T-cell (primary cell): ENCODE data around the gene PPM1G. TPM values are rescaled to one million over a fixed set of nuclear protein-coding genes. Genes with fewer than 3 reads are reported as not detected.
A peak's percentile ranks its signal among the peaks of the same experiment; 100 is the strongest.

ENCODE experiments used
- ATAC-seq, 4 experiments: fragments of 200-7000 bp in 3 of 4; fragments of 150-1000 bp in 1 of 4; cut with Tn5 transposase; replicated peaks in 1 of 4; 1 replicate in 3 of 4; 2 replicates in 1 of 4; pipeline ENCODE4 v1.10.0; 2021; ENCODE audit warnings: moderate library complexity in 3 of 4, mild to moderate bottlenecking in 2 of 4, moderate number of reproducible peaks in 1 of 4
- CTCF ChIA-PET, 2 donors: fragments of 300-600 bp; sonication (Branson Sonifier 250); formaldehyde crosslinking; loops; one replicate each; lab custom pipeline; 2022; ENCODE audit warnings: antibody characterized with exemption in 2 of 2; lab: Charles Lee
- POLR2A ChIA-PET, 2 donors: fragments of 300-600 bp; sonication (Branson Sonifier 250); formaldehyde crosslinking; loops; one replicate each; lab custom pipeline; 2022; ENCODE audit warnings: antibody characterized with exemption in 2 of 2; lab: Charles Lee
- DNase-seq, 35 experiments: peaks; one replicate each; pipeline versions ENCODE4 v3.0.0 to v3.0.0-alpha.2; 2013 to 2023
- H3K27ac ChIP-seq: one replicate; pipeline ENCODE4 v1.5.1; 2013; ENCODE audit warnings: low read length
- H3K27me3 ChIP-seq, 2 experiments: replicated peaks in 1 of 2; 1 replicate in 1 of 2; 2 replicates in 1 of 2; pipeline versions ENCODE4 v1.6.1 to v1.7.0; 2013; ENCODE audit warnings: low read length in 1 of 2, mixed read lengths in 1 of 2; ENCODE audit not compliant: control insufficient read depth in 2 of 2, insufficient read depth in 2 of 2; ENCODE audit errors: extremely low read depth in 1 of 2
- H3K36me3 ChIP-seq, 2 donors: 1 replicate in 1 of 2; 2 replicates in 1 of 2; pipeline versions ENCODE4 v1.6.1 to v1.7.0; 2013; ENCODE audit warnings: low read length in 1 of 2; ENCODE audit not compliant: control insufficient read depth in 2 of 2, insufficient read depth in 1 of 2; ENCODE audit errors: extremely low read depth in 1 of 2
- H3K4me1 ChIP-seq, 2 experiments: 1 replicate in 1 of 2; 2 replicates in 1 of 2; pipeline versions ENCODE4 v1.6.1 to v1.7.0; 2013; ENCODE audit warnings: low read length in 2 of 2, mixed read lengths in 1 of 2; ENCODE audit not compliant: insufficient read depth in 2 of 2, control insufficient read depth in 1 of 2; ENCODE audit errors: extremely low read depth in 1 of 2
- H3K4me3 ChIP-seq, 2 donors: 1 replicate in 1 of 2; 2 replicates in 1 of 2; pipeline versions ENCODE4 v1.5.1 to v1.7.0; 2013; ENCODE audit warnings: mild to moderate bottlenecking in 2 of 2, low read length in 1 of 2, moderate library complexity in 1 of 2; ENCODE audit not compliant: control insufficient read depth in 1 of 2; ENCODE audit errors: extremely low read depth in 1 of 2
- H3K9me3 ChIP-seq: 2 replicates; pipeline ENCODE4 v1.7.0; 2013
- H3K27ac Mint-ChIP-seq, 2 donors: one replicate each; pipeline ENCODE4 v1.8.0; 2020 to 2021; ENCODE audit warnings: mild to moderate bottlenecking in 2 of 2, mixed read lengths in 2 of 2
- H3K27me3 Mint-ChIP-seq, 2 donors: one replicate each; pipeline ENCODE4 v1.8.0; 2021 to 2022; ENCODE audit warnings: mixed read lengths in 2 of 2
- H3K36me3 Mint-ChIP-seq: one replicate; pipeline ENCODE4 v1.8.0; 2021; ENCODE audit warnings: mixed read lengths
- H3K4me1 Mint-ChIP-seq, 3 donors: one replicate each; pipeline ENCODE4 v1.8.0; 2020 to 2022; ENCODE audit warnings: mixed read lengths in 3 of 3, mild to moderate bottlenecking in 1 of 3
- H3K4me3 Mint-ChIP-seq, 3 donors: one replicate each; pipeline ENCODE4 v1.8.0; 2020 to 2022; ENCODE audit warnings: mild to moderate bottlenecking in 3 of 3, mixed read lengths in 3 of 3, moderate library complexity in 3 of 3
- H3K9me3 Mint-ChIP-seq, 3 donors: one replicate each; pipeline ENCODE4 v1.8.0; 2020 to 2022; ENCODE audit warnings: mixed read lengths in 3 of 3
- WGBS: methylation state at CpG from one replicate; pipeline ENCODE4 v1.1.5; 2013; ENCODE audit warnings: missing lambda C conversion rate; ENCODE audit not compliant: insufficient coverage; 5-methylcytosine and 5-hydroxymethylcytosine counted together
- total RNA-seq, 35 experiments: library from RNA in 6 of 35; stranded (reverse) in 6 of 35; fragments of 120-200 nt in 1 of 35; gene quantifications; one replicate each; pipeline versions ENCODE4 v1.2.1 to v1.2.4 and lab custom pipeline; 2013 to 2026

PPM1G gene
- total RNA-seq, 5 donors from 2014 or later (not counting 1 experiment from before 2014, with no cell fraction given), result 40.9 to 65.9 (median 62.4) TPM

DNA sequence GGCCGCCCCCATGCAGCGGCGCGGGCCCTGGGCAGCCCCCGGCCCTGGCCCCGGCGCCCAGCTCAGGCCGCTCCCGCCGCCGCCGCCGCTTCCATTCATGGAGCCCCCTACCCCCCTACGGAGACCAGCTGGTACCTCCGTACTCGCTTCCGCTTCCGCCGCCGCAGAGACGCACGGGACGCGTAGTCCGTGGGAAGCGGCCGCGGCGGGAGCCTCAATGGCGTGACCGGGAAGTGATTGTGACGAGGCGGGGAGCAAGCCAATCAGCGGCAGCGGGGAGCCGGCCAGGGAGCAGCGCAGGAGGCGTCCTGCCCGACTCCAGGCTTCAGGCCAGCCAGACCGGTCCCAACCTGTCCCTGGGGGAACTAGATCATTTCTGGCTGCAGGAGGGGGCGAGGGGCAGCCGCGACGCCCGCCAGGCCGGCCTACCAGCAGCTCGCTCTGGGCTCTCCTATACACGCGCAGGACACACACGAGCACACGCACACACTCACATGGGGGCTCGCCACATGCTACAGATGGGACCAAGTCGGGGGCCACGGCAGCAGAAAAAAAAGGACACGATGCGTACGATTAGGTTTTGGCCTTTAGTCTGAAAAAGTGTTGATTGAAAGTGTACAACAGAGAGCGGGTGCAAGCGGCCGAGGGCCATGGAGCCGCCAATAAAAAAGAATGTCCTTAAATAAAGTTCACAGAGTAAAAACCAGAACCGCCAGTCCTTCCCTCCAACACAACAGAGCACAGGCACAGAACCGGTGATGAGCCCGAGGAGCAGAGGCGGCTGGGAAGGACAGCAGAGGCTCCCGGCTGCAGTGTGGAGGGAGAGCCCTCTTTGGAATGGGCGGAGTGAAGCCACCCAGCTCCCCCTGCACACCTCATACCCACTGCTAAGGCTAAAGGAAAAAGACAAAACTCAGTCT, 28.5 kb downstream of the PPM1G start, which contains the start of gene ZNF513:
Gene ZNF513 (minus strand): TSS at position 109 of the 920 bp plus-strand sequence. CDS start 208 bp downstream, outside the sequence.
- H3K36me3 ChIP-seq, result peaks cover 29 to 55% of the 10 kb centered on the region in 2 donors
- POLR2A ChIA-PET, result interaction anchor here in 1 of 2 donors (0.9 kb wide), 1 partner anchor 29 kb away, joined by 3 read pairs; no protein-coding TSS in a partner anchor
- ATAC-seq, result peak; percentile 93 to 97 (median 96)
- Mint-ChIP-seq H3K27me3 (no peaks in the 10 kb centered on the region), H3K27ac (peak within 1 kb of the TSS; percentile 88 to 94), H3K36me3 (peaks cover 44% of the 10 kb centered on the region), H3K4me3 (peak within 1 kb of the TSS; percentile 85 to 87 (median 87)), H3K9me3 (no peaks in the 10 kb centered on the region), H3K4me1 (peaks cover 23 to 34% (median 32%) of the 10 kb centered on the region in 3 donors)
- peak within 1 kb of the TSS; percentile 68 to 78 for H3K4me3 ChIP-seq
- H3K27ac ChIP-seq, result peak within 1 kb of the TSS; percentile 90
- no peaks in the 10 kb centered on the region for H3K27me3 ChIP-seq
- 10% methylated on average over 51 of the region's 67 CpGs for WGBS
- no peaks in the 10 kb centered on the region for H3K9me3 ChIP-seq
- H3K4me1 ChIP-seq, result peaks cover 8 to 18% of the 10 kb centered on the region in 2 experiments
- CTCF ChIA-PET, result interaction anchor here in 1 of 2 donors (1.4 kb wide), 2 partner anchors 11 to 29 kb away, joined by 3 to 5 read pairs; partner anchors contain the start of gene PPM1G
- peak; percentile 62 to 92 (median 82) for DNase-seq

DNA sequence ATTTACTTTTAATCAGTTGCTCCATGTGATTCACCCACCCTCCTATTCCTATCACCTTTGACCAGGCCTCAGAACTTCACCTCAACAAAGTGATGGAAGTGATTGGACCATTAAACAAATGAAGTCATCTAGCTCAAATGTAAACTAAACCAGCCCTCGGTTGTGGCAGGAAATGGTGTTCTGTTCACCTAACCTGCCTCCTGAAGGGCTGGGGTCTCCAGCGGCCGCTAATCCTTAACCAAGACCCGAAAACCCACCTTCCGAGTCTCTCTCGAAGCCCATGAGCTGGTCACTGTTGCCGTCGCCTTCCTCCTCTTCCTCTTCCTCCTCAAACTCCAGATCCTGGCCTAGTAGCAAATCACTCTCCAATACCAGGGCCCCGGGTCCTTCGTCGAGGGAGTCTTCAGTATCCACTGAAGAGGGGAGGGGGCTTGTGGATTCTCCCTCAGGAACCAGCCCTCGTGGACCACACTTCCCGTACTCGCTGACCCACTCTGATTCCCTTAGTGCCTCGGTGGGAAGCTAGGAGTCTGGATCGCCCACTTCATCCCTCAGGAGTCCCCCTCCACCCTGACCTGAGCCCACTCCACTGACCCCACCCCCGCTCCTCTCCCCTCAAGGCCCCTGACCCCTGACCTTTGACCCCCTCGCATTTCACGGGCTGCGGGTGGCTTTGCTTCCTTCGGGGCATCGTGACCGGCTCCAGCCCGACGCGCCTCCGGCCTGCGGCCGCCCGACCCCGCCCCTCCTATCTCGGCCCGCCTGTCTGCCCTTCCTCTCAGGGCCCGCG, 29.4 kb downstream of the PPM1G start:
- peak overlapping the region; percentile 85 to 87 (median 87) for H3K4me3 Mint-ChIP-seq
- CTCF ChIA-PET, result interaction anchor here in 1 of 2 donors (0.5 to 1.4 kb wide), 4 partner anchors 10 to 60 kb away, joined by 3 to 5 read pairs (median 4); partner anchors contain the start of gene PPM1G
- H3K4me3 ChIP-seq, result peak overlapping the region; percentile 68 to 78
- peak in 13 of 35 experiments; percentile 6 to 44 (median 28) for DNase-seq
- peak overlapping the region; percentile 88 to 94 for H3K27ac Mint-ChIP-seq
- peak; percentile 20 to 40 (median 34) for ATAC-seq
- H3K9me3 ChIP-seq, result no peaks in the 10 kb centered on the region
- H3K4me1 ChIP-seq, result peaks cover 8 to 18% of the 10 kb centered on the region in 2 experiments
- H3K9me3 Mint-ChIP-seq, result no peaks in the 10 kb centered on the region
- POLR2A ChIA-PET, result interaction anchor here (0.6 to 1.2 kb wide), 4 partner anchors 11 to 58 kb away, joined by 3 to 4 read pairs (median 4); no protein-coding TSS in a partner anchor
- peaks cover 36 to 55% of the 10 kb centered on the region in 2 donors for H3K36me3 ChIP-seq
- peaks cover 41% of the 10 kb centered on the region for H3K36me3 Mint-ChIP-seq
- no peaks in the 10 kb centered on the region for H3K27me3 Mint-ChIP-seq
- peak overlapping the region; percentile 81 for H3K27ac ChIP-seq
- 1% methylated on average over 24 of the region's 35 CpGs for WGBS
- H3K27me3 ChIP-seq, result no peaks in the 10 kb centered on the region
- H3K4me1 Mint-ChIP-seq, result peaks cover 24 to 34% (median 32%) of the 10 kb centered on the region in 3 donors

DNA sequence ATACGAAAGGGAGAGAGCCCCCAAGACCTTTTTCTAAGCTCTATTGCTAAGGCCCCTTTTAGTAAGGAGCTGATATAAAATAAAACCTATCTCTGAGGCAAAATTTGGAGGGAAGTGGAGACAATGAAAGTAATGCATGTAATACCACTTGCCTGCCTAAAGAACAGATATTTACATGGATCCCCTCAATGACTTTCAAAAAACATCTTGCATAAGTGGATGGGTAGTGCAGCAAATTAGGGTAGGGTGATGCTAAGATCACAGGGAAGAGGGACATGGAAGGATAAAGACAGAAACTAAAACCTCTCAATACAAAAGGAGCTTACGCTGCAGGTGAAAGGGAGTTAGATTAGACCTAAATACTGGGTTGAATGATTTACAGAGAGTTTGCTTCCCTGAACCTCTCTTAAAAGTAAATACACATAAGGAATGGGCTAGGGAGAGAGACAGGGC, 30.0 kb downstream of the PPM1G start:
- peaks cover 27 to 37% (median 34%) of the 10 kb centered on the region in 3 donors for H3K4me1 Mint-ChIP-seq
- Histone ChIP-seq H3K4me3 (peak overlapping the region in 1 of 2 donors; percentile 78), H3K27ac (peak overlapping the region; percentile 81), H3K36me3 (peaks cover 39 to 55% of the 10 kb centered on the region in 2 donors), H3K4me1 (peaks cover 8 to 18% of the 10 kb centered on the region in 2 experiments), H3K9me3 (no peaks in the 10 kb centered on the region), H3K27me3 (no peaks in the 10 kb centered on the region)
- H3K27ac Mint-ChIP-seq, result peak overlapping the region; percentile 88 to 94
- no peaks in the 10 kb centered on the region for H3K27me3 Mint-ChIP-seq
- H3K36me3 Mint-ChIP-seq, result peaks cover 42% of the 10 kb centered on the region
- CTCF ChIA-PET, result interaction anchor here in 1 of 2 donors (0.5 to 1.4 kb wide), 4 partner anchors 10 to 60 kb away, joined by 3 to 5 read pairs (median 4); partner anchors contain the start of gene PPM1G
- no peak for ATAC-seq
- H3K9me3 Mint-ChIP-seq, result no peaks in the 10 kb centered on the region
- DNase-seq, result no peak
- POLR2A ChIA-PET, result interaction anchor here (0.6 to 1.2 kb wide), 3 partner anchors 10 to 57 kb away, joined by 3 to 4 read pairs (median 4); no protein-coding TSS in a partner anchor
- peak overlapping the region; percentile 85 to 87 (median 87) for H3K4me3 Mint-ChIP-seq
- no CpG with 5 or more reads among the region's 2 CpGs for WGBS

GRCh38 chr2:27378809-27379290, 30.5 kb downstream of the PPM1G start:
- 94% methylated on average over 2 of the region's 9 CpGs for WGBS
- Histone ChIP-seq H3K27ac (peak overlapping the region; percentile 81), H3K4me1 (peaks cover 8 to 19% of the 10 kb centered on the region in 2 experiments), H3K36me3 (peaks cover 37 to 55% of the 10 kb centered on the region in 2 donors), H3K4me3 (no peak overlapping the region), H3K27me3 (no peaks in the 10 kb centered on the region), H3K9me3 (no peaks in the 10 kb centered on the region)
- CTCF ChIA-PET, result no interaction called here
- ATAC-seq (no peak), DNase-seq (no peak)
- Mint-ChIP-seq H3K27ac (peak overlapping the region; percentile 88 to 94), H3K9me3 (no peaks in the 10 kb centered on the region), H3K36me3 (peaks cover 40% of the 10 kb centered on the region), H3K4me3 (peak overlapping the region; percentile 85 to 87 (median 87)), H3K4me1 (peaks cover 28 to 37% (median 34%) of the 10 kb centered on the region in 3 donors), H3K27me3 (no peaks in the 10 kb centered on the region)
- POLR2A ChIA-PET, result interaction anchor here in 1 of 2 donors (0.6 kb wide), 1 partner anchor 23 kb away, joined by 3 read pairs; no protein-coding TSS in a partner anchor

GRCh38 chr2:27378096-27378808, 31.1 kb downstream of the PPM1G start:
- peaks cover 8 to 22% of the 10 kb centered on the region in 2 experiments for H3K4me1 ChIP-seq
- Mint-ChIP-seq H3K4me1 (peaks cover 32 to 41% (median 39%) of the 10 kb centered on the region in 3 donors), H3K4me3 (no peak overlapping the region), H3K36me3 (peaks cover 37% of the 10 kb centered on the region), H3K27me3 (no peaks in the 10 kb centered on the region), H3K9me3 (no peaks in the 10 kb centered on the region), H3K27ac (no peak overlapping the region)
- H3K36me3 ChIP-seq, result peaks cover 31 to 55% of the 10 kb centered on the region in 2 donors
- 94% methylated on average over 18 of the region's 29 CpGs for WGBS
- ATAC-seq (no peak), DNase-seq (peak in 2 of 35 experiments; percentile 23 to 26)
- ChIA-PET CTCF (interaction anchor here in 1 of 2 donors (0.5 kb wide), 1 partner anchor 251 kb away, joined by 5 read pairs; no protein-coding TSS in a partner anchor), POLR2A (no interaction called here)
- no peaks in the 10 kb centered on the region for H3K9me3 ChIP-seq
- H3K27ac ChIP-seq, result no peak overlapping the region
- H3K27me3 ChIP-seq, result no peaks in the 10 kb centered on the region
- no peak overlapping the region for H3K4me3 ChIP-seq
